ENCODE measurements around the gene P3H3.

GRCh38 chr12:6826734-6827436 lies 1.3 kb upstream of the P3H3 start:
- no peak for TF ChIP-seq POLR2A (IDR thresholded peaks at IDR 0.05)
- TF ChIP-seq, protein P1, sequence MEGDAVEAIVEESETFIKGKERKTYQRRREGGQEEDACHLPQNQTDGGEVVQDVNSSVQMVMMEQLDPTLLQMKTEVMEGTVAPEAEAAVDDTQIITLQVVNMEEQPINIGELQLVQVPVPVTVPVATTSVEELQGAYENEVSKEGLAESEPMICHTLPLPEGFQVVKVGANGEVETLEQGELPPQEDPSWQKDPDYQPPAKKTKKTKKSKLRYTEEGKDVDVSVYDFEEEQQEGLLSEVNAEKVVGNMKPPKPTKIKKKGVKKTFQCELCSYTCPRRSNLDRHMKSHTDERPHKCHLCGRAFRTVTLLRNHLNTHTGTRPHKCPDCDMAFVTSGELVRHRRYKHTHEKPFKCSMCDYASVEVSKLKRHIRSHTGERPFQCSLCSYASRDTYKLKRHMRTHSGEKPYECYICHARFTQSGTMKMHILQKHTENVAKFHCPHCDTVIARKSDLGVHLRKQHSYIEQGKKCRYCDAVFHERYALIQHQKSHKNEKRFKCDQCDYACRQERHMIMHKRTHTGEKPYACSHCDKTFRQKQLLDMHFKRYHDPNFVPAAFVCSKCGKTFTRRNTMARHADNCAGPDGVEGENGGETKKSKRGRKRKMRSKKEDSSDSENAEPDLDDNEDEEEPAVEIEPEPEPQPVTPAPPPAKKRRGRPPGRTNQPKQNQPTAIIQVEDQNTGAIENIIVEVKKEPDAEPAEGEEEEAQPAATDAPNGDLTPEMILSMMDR (IDR thresholded peaks at IDR 0.05): no peak

All from uterus (tissue), 2 donors.